ENCODE results near the gene ID3.

The ID3 gene

GRCh38 chr1:23559136-23559984, at the start of gene ID3:
Gene ID3, minus strand, starts transcription at chr1:23559501. Its CDS starts 75 bp downstream, at chr1:23559426.
- DNase-seq: peak; percentile 96

- DNase-seq: no peak
Measured at GRCh38 chr1:23607944-23608343, 48.6 kb upstream of the ID3 start.

- DNase-seq: no peak
Measured at GRCh38 chr1:23601968-23602876, 42.9 kb upstream of the ID3 start.

- DNase-seq: no peak
Measured at GRCh38 chr1:23601135-23601967, 42.0 kb upstream of the ID3 start.

GRCh38 chr1:23600283-23600682, 41.0 kb upstream of the ID3 start:
- no peak for DNase-seq

- no peak for DNase-seq
Measured at GRCh38 chr1:23599125-23599524, 39.8 kb upstream of the ID3 start.

- no peak for DNase-seq
Measured at GRCh38 chr1:23598424-23598823, 39.1 kb upstream of the ID3 start.

- no peak for DNase-seq
Measured at GRCh38 chr1:23597635-23598388, 38.5 kb upstream of the ID3 start.

GRCh38 chr1:23596382-23597358, 37.4 kb upstream of the ID3 start:
- DNase-seq: no peak

- no peak for DNase-seq
Measured at GRCh38 chr1:23594927-23595353, 35.6 kb upstream of the ID3 start.

- DNase-seq: no peak
Measured at GRCh38 chr1:23594149-23594907, 35.0 kb upstream of the ID3 start.

GRCh38 chr1:23593556-23594148, 34.4 kb upstream of the ID3 start:
- no peak for DNase-seq

- no peak for DNase-seq
Measured at GRCh38 chr1:23593042-23593521, 33.8 kb upstream of the ID3 start.

GRCh38 chr1:23592209-23592892, 33.0 kb upstream of the ID3 start:
- no peak for DNase-seq

- no peak for DNase-seq
Measured at GRCh38 chr1:23591460-23592208, 32.3 kb upstream of the ID3 start.

- DNase-seq: no peak
Measured at GRCh38 chr1:23590058-23590783, 30.9 kb upstream of the ID3 start.

GRCh38 chr1:23589585-23589986, 30.3 kb upstream of the ID3 start:
- no peak for DNase-seq

Measured in HCEC 1CT (cell line).